ENCODE data around the gene SCN9A.
"Not testable (repeated sequence)": the region's sequence is repeated elsewhere in the genome, so short reads cannot be mapped to it uniquely, and the experiment has no call there.

The SCN9A gene

DNA sequence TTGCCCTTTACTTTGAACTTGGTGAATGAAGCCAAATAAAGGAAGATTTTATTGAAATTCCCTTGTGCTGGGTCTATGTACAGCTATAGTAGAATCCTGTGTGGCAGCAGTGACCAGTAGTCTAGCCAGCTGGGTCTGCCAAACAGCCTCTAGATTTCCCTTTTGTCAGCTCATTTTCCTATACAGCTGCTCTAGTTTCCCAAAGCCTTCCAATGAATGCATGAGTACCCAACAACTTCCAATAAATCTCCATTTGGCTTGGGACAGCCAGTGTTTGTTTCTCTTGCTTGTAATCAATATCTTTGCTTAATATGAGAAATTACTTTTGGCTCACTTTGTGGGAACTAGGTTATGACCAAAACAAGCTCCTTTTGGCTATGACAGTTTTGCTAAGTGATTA lies 43.6 kb downstream of the SCN9A start:
- DNase-seq, result no peak

GRCh38 chr2:166331468-166331867 lies 44.3 kb downstream of the SCN9A start:
- DNase-seq, result no peak

DNA sequence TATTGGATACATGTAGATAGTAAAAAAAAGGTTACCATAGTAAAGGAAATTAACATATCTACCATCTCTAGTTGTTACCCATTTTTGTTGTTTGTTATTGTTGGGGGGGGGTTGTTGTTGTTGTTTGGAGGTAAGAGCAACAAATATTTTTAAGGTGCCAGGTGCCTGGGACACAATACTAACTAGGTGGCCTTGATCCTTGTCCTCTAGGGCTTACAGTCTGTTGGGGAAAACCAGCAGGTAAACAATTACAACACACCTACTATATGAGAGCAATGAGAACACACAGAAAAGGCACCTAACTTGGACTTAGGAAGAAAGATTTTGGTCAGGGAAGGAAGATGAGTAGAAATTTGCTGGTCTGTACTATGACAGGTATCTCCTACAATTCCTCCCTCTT lies 46.3 kb downstream of the SCN9A start:
- no peak for DNase-seq

GRCh38 chr2:166328147-166328546 lies 47.6 kb downstream of the SCN9A start:
- DNase-seq, result no peak

DNA sequence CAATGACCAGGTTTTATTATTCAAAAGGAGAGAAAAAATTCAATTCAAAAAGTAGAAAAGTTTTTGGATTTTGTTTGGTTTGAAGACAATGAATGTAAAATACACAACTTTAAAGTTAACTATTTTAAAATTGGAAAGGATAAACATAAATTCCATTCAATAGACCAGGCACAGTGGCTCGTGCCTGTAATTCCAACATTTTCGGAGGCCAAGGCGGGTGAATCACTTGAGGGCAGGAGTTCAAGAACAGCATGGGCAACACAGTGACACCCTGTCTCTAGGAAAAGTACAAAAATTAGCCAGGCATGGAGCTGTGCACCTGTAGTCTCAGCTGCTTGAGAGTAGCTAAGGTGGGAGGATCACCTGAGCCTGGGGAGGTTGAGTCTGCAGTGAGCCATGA lies 54.7 kb downstream of the SCN9A start:
- DNase-seq, result no peak

GRCh38 chr2:166314022-166314759 lies 61.6 kb downstream of the SCN9A start:
- DNase-seq, result no peak

- not testable (repeated sequence) for DNase-seq
Observed at GRCh38 chr2:166312863-166313262, 62.9 kb downstream of the SCN9A start.

DNA sequence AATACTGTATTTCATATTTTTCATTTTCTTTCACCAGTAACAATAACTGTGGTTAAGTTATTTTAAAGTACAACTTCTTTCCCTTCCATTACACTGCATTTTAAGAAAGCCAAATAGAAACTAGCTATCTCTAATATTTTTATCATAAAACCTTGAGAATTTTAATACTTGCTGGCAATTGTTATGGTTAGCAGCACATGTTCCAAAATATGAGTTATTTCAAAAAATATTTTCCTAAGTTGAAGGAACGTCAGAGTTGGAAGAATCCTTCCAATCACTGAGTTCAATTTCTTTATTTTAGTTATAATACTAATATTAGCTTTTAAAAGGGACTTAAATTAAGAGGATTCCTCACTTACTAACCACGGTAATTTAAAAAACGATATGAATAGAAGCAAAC lies 68.4 kb downstream of the SCN9A start:
- DNase-seq, result no peak

- DNase-seq, result no peak
Observed at GRCh38 chr2:166304656-166305055, 71.1 kb downstream of the SCN9A start.

- no peak for DNase-seq
Observed at GRCh38 chr2:166302036-166302435, 73.7 kb downstream of the SCN9A start.

- DNase-seq, result no peak
Observed at GRCh38 chr2:166297951-166298350, 77.8 kb downstream of the SCN9A start.

GRCh38 chr2:166293984-166294383 lies 81.8 kb downstream of the SCN9A start:
- no peak for DNase-seq

DNA sequence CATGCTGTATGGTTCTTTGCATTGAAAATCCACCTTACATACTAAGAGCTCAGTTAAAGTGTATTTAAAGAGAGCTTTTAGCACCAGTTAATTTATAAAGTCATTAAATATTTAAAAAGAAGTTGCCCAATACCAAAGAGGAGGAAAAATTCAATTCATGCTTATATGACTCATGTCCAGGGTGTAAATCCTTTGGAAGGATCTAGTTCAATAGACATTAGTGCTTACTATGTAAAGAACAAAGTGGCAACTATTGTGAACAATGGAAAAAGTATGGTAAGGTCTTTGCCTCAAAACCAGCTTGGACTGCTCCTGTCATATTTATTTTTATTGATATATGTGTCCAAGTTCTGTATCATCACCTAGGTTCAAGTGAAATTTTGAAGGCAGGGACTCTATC lies 90.5 kb downstream of the SCN9A start:
- DNase-seq, result no peak

- no peak for DNase-seq
Observed at GRCh38 chr2:166284359-166284758, 91.4 kb downstream of the SCN9A start.

DNA sequence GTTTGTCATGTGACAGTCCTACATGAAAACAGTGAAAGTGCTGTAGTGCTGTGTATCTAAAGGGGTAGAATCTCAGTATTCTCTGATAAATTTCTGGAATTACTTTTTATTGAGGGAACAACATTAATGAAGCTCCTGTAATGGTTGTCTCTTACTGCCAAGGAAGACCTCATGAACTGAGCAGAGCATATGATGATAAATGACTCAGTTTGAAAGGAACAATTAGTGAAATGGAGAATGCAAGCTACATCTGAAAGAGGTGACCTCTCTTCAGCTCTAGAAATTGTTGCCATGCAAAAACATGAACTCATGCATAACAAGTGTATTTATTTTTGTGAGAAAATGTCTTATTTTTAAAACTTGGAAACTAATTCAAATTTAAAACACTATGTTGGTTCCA lies 93.6 kb downstream of the SCN9A start:
- no peak for DNase-seq

DNA sequence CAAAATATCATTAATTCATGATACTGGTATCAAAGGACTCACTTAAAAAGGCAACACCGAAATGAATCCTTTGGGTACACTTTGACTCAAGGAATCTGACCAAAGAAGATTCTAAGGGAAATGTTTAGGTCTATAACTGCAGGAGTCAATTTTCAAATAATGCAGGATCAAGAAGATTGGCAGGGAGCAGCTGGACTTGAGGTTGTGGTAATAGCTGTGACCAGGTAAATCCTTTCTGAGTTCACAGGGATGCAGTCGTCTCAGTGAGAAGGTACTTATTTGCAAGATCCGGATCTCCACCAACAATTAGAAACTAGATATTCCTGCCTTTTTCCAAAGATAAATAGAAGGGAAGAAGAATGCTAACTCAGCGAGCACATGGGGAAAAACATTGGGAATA lies 96.9 kb downstream of the SCN9A start:
- no peak for DNase-seq

GRCh38 chr2:166270376-166270775 lies 105.4 kb downstream of the SCN9A start:
- DNase-seq, result no peak

- DNase-seq, result no peak
Observed at GRCh38 chr2:166269322-166269721, 106.4 kb downstream of the SCN9A start.

GRCh38 chr2:166257859-166258258 lies 117.9 kb downstream of the SCN9A start:
- no peak for DNase-seq

DNA sequence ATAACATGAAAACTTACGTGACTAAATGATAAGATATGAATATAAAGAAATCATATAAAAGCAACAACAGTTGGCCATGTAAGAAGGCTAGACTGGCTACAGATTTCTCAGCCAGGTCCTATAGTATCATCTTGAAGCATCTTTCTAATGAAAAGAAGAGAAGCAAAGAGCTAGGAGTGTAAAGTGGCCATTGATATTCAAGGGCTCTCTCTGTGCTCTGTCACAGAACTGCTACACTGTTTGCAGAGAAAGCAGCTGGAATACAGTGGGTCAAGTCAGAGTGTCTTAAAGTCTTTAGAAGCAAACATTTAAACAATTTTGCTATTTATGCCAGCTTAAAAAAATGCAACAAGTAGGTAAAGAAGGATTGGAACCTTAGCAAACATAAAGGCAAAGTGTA lies 118.8 kb downstream of the SCN9A start:
- DNase-seq, result no peak

- DNase-seq, result no peak
Observed at GRCh38 chr2:166249318-166249717, 126.4 kb downstream of the SCN9A start.

- DNase-seq, result no peak
Observed at GRCh38 chr2:166246901-166247300, 128.8 kb downstream of the SCN9A start.

DNA sequence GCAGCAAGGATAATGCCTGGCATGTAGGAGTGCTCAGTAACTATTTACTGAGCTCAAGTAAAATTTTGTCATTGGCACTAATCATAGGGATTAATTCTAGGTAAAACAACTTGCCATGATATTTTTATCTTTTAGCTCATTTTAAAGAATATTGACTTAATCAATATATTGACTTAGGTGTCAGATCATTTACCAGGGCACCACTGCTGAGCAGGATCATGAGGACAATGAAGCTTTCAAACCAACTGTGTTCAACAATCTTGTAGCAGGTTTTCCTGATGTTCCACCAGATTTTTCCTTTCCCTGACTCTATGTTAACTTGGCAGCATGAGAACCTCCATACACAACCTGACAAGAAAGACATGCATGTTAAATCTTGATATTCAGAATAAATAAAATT lies 133.4 kb downstream of the SCN9A start:
- no peak for DNase-seq

- no peak for DNase-seq
Observed at GRCh38 chr2:166240387-166241313, 135.1 kb downstream of the SCN9A start.

Measured in GDM1 (cell line).